IMR-90 (cell line): ENCODE data around the gene TMIGD1. TPM values are rescaled to one million over a fixed set of nuclear protein-coding genes. Genes with fewer than 3 reads are reported as not detected.

ENCODE experiments used
- ATAC-seq: fragments of 200-7000 bp; cut with Tn5 transposase; 2 replicates; pipeline ENCODE4 v1.9.1; 2020; ENCODE audit warnings: low read depth, mild to moderate bottlenecking, moderate library complexity
- BruUV-seq: library from RNA; stranded (reverse); fragments of 400-500 nt; replicated peaks from 2 replicates; lab custom pipeline; 2021; lab: Mats Ljungman, UMichigan
- CTCF ChIA-PET: fragments of 300-600 bp; formaldehyde crosslinking; extraction: SDS; loops from one replicate; lab custom pipeline; 2021; ENCODE audit warnings: antibody characterized with exemption; lab: Yijun Ruan, JAX
- POLR2A ChIA-PET: fragments of 300-600 bp; sonication (Branson Sonifier 250); formaldehyde crosslinking; loops from one replicate; lab custom pipeline; 2022; ENCODE audit warnings: antibody characterized with exemption; ENCODE audit not compliant: unreplicated experiment; lab: Charles Lee
- DNase-seq: peaks from one replicate; pipeline ENCODE4 v3.0.0; 2013
- H2AFZ ChIP-seq: replicated peaks from 2 replicates; pipeline ENCODE3; 2013; ENCODE audit warnings: low read length, mild to moderate bottlenecking; ENCODE audit not compliant: poor library complexity
- H2AK5ac ChIP-seq: 2 replicates; pipeline ENCODE4 v1.6.1; 2013; ENCODE audit warnings: low read depth, low read length, inconsistent platforms
- H2AK9ac ChIP-seq: replicated peaks from 2 replicates; pipeline ENCODE3; 2013; ENCODE audit warnings: mild to moderate bottlenecking, low read depth, low read length, moderate library complexity; ENCODE audit not compliant: poor library complexity
- H2BK120ac ChIP-seq: 2 replicates; pipeline ENCODE4 v1.6.1; 2013; ENCODE audit warnings: low read depth, low read length, inconsistent platforms
- H2BK15ac ChIP-seq: 3 replicates; pipeline ENCODE4 v1.6.1; 2013; ENCODE audit warnings: low read depth, low read length, inconsistent platforms
- H2BK20ac ChIP-seq: 2 replicates; pipeline ENCODE4 v1.6.1; 2013; ENCODE audit warnings: low read depth, mild to moderate bottlenecking, inconsistent platforms, low read length, moderate library complexity
- H2BK5ac ChIP-seq: 2 replicates; pipeline ENCODE4 v1.6.1; 2013; ENCODE audit warnings: mild to moderate bottlenecking, low read depth, low read length, inconsistent platforms; ENCODE audit not compliant: poor library complexity, severe bottlenecking
- H3K14ac ChIP-seq: replicated peaks from 2 replicates; pipeline ENCODE4 v1.6.1; 2013; ENCODE audit warnings: low read depth, low read length, inconsistent platforms
- H3K18ac ChIP-seq: 2 replicates; pipeline ENCODE4 v1.6.1; 2013; ENCODE audit warnings: low read depth, low read length, control low read depth
- H3K23ac ChIP-seq: 2 replicates; pipeline ENCODE4 v1.6.1; 2013; ENCODE audit warnings: low read depth, low read length, inconsistent platforms
- H3K27ac ChIP-seq: 2 replicates; pipeline ENCODE4 v1.5.1; 2013; ENCODE audit warnings: mild to moderate bottlenecking, control low read depth, low read length; ENCODE audit not compliant: insufficient read depth
- H3K27me3 ChIP-seq: 2 replicates; pipeline ENCODE4 v1.6.1; 2013; ENCODE audit warnings: low read length; ENCODE audit not compliant: control insufficient read depth, insufficient read depth
- H3K36me3 ChIP-seq: 2 replicates; pipeline ENCODE4 v1.6.1; 2013; ENCODE audit warnings: low read length, mixed read lengths; ENCODE audit not compliant: control insufficient read depth, insufficient read depth
- H3K4ac ChIP-seq: 2 replicates; pipeline ENCODE4 v1.6.1; 2013; ENCODE audit warnings: low read depth, low read length, inconsistent platforms
- H3K4me1 ChIP-seq: 2 replicates; pipeline ENCODE4 v1.6.1; 2013; ENCODE audit warnings: low read length, mixed read lengths; ENCODE audit not compliant: control insufficient read depth, insufficient read depth
- H3K4me2 ChIP-seq: 2 replicates; pipeline ENCODE4 v1.6.1; 2013; ENCODE audit warnings: low read depth, mild to moderate bottlenecking, control low read depth, low read length, moderate library complexity
- H3K4me3 ChIP-seq: 2 replicates; pipeline ENCODE4 v1.5.1; 2013; ENCODE audit warnings: low read depth, mild to moderate bottlenecking, control low read depth, low read length, moderate library complexity; ENCODE audit not compliant: insufficient read depth
- H3K56ac ChIP-seq: 2 replicates; pipeline ENCODE4 v1.6.1; 2013; ENCODE audit warnings: low read length, inconsistent platforms; ENCODE audit not compliant: insufficient read depth; ENCODE audit errors: extremely low read depth
- H3K79me1 ChIP-seq, 2 experiments: 2 replicates each; pipeline ENCODE4 v1.6.1; 2013; ENCODE audit warnings: low read length in 2 of 2, inconsistent platforms in 1 of 2, low read depth in 1 of 2
- H3K9ac ChIP-seq: 2 replicates; pipeline ENCODE4 v1.6.1; 2013; ENCODE audit warnings: low read depth, low read length, control low read depth
- H3K9me1 ChIP-seq: 2 replicates; pipeline ENCODE4 v1.6.1; 2013; ENCODE audit warnings: low read length, inconsistent platforms; ENCODE audit not compliant: insufficient read depth
- H3K9me3 ChIP-seq: 2 replicates; pipeline ENCODE4 v1.6.1; 2013; ENCODE audit warnings: low read length; ENCODE audit not compliant: control insufficient read depth, insufficient read depth
- H4K20me1 ChIP-seq: 2 replicates; pipeline ENCODE4 v1.6.1; 2013; ENCODE audit warnings: low read length, inconsistent platforms; ENCODE audit not compliant: insufficient read depth
- H4K5ac ChIP-seq: 2 replicates; pipeline ENCODE4 v1.6.1; 2013; ENCODE audit warnings: mild to moderate bottlenecking, low read depth, low read length, control low read depth
- H4K8ac ChIP-seq, 2 experiments: 2 replicates each; pipeline ENCODE4 v1.6.1; 2013; ENCODE audit warnings: low read depth in 2 of 2, low read length in 2 of 2, control low read depth in 1 of 2, inconsistent platforms in 1 of 2
- H4K91ac ChIP-seq: 2 replicates; pipeline ENCODE4 v1.6.1; 2013; ENCODE audit warnings: low read depth, low read length, inconsistent platforms; ENCODE audit not compliant: insufficient read depth
- BHLHE40 ChIP-seq: fragments of 150-350 bp; IDR thresholded peaks from 2 replicates; pipeline ENCODE4 v1.6.1; 2016; ENCODE audit warnings: mild to moderate bottlenecking, low read depth, low read length
- CEBPB ChIP-seq: IDR thresholded peaks from 2 replicates; pipeline ENCODE4 v1.6.1; 2012; ENCODE audit warnings: low read depth, low read length, improper control_type of control experiment
- CHD1 ChIP-seq: IDR thresholded peaks from 2 replicates; pipeline ENCODE4 v1.6.1; 2012; ENCODE audit warnings: low read depth, low read length, improper control_type of control experiment
- NFE2L2 ChIP-seq: fragments of 150-350 bp; IDR thresholded peaks from 2 replicates; pipeline ENCODE4 v1.6.1; 2016; ENCODE audit warnings: low read depth, mild to moderate bottlenecking, low read length
- POLR2A ChIP-seq: IDR thresholded peaks from 2 replicates; pipeline ENCODE4 v1.6.1; 2012; ENCODE audit warnings: mild to moderate bottlenecking, low read depth, low read length
- RAD21 ChIP-seq: IDR thresholded peaks from 2 replicates; pipeline ENCODE4 v1.6.1; 2012; ENCODE audit warnings: low read length, improper control_type of control experiment
- SMC3 ChIP-seq: fragments of 150-350 bp; IDR thresholded peaks from 2 replicates; pipeline ENCODE4 v1.6.1; 2016; ENCODE audit warnings: low read depth, mild to moderate bottlenecking, antibody characterized with exemption, low read length, moderate library complexity
- USF2 ChIP-seq: fragments of 150-350 bp; IDR thresholded peaks from 2 replicates; pipeline ENCODE4 v1.6.1; 2017; ENCODE audit warnings: mild to moderate bottlenecking, antibody characterized with exemption, low read length, low read depth
- WGBS, 2 experiments: methylation state at CpG; one replicate each; pipeline versions ENCODE4 v1.1.5 to v1.1.7; 2013; ENCODE audit warnings: missing lambda C conversion rate in 2 of 2; ENCODE audit not compliant: insufficient read length in 1 of 2; ENCODE audit errors: extremely low coverage in 2 of 2; 5-methylcytosine and 5-hydroxymethylcytosine counted together
- dilution Hi-C: fragments of 300-500 bp; cut with HindIII; formaldehyde crosslinking; loops from one replicate; pipeline ENCODE4 v1.14.3; 2018; ENCODE audit warnings: low sequenced_read_pairs; ENCODE audit not compliant: unreplicated experiment
- in situ Hi-C: fragments of 300-500 bp; cut with MboI; formaldehyde crosslinking; loops from 3 replicates; pipeline ENCODE4 v1.14.3; 2019; ENCODE audit warnings: low sequenced_read_pairs, inconsistent platforms, mixed read lengths
- intact Hi-C: fragments of 100-400 bp; cut with micrococcal nuclease; formaldehyde crosslinking; loops from 2 replicates; pipeline ENCODE4 v1.10.0; 2022
- polyA plus RNA-seq, 3 experiments: library from polyadenylated mRNA; depleted of rRNA; stranded (reverse); fragments of >200 nt; gene quantifications; 2 replicates each; pipeline ENCODE4 v1.2.3, GENCODE V29; 2012; ENCODE audit warnings: low replicate concordance in 1 of 3
- total RNA-seq: library from RNA; depleted of rRNA; stranded (reverse); fragments of >200 nt; gene quantifications from 2 replicates; pipeline ENCODE4 v1.2.3, GENCODE V29; 2012

TMIGD1 gene
- total and polyA plus RNA-seq, 2 of the 4 experiments (the other 2 are of a cell fraction), result not detected

GRCh38 chr17:30345089-30345433, 11.2 kb upstream of the TMIGD1 start:
- H3K4ac ChIP-seq, result no peak overlapping the region
- no CpG with 5 or more reads among the region's 2 CpGs for whole genome bisulfite sequencing, 2 experiments
- H2AK5ac ChIP-seq, result no peak overlapping the region
- H3K9me1 ChIP-seq, result peaks cover 7% of the 10 kb centered on the region
- peak overlapping the region; percentile 11; the same call in 1 of the 2 replicates for H2BK120ac ChIP-seq
- H3K23ac ChIP-seq, result no peak overlapping the region
- peak overlapping the region; percentile 32; the same call in 1 of the 2 replicates for H3K27ac ChIP-seq
- CTCF ChIA-PET, result no interaction called here
- H3K4me1 ChIP-seq, result peaks cover 18% of the 10 kb centered on the region
- H2BK20ac ChIP-seq, result no peak overlapping the region
- dilution Hi-C loops, result no loop called here
- no peak for DNase-seq
- H3K27me3 ChIP-seq, result no peaks in the 10 kb centered on the region
- H4K8ac ChIP-seq, result no peak overlapping the region; a peak in 1 of 4 replicates
- ATAC-seq, result peak; percentile 21; the same call in 1 of the 2 replicates
- no peak overlapping the region; the same call in 1 of the 2 replicates for H4K91ac ChIP-seq
- H4K5ac ChIP-seq, result no peak overlapping the region
- in situ Hi-C loops, result no loop called here
- H3K9me3 ChIP-seq, result no peaks in the 10 kb centered on the region
- no peak overlapping the region for H3K4me3 ChIP-seq
- peak overlapping the region; percentile 10; the same call in 1 of the 2 replicates for H3K14ac ChIP-seq
- H3K56ac ChIP-seq, result no peak overlapping the region
- H3K79me1 ChIP-seq, result no peaks in the 10 kb centered on the region
- H2AK9ac ChIP-seq, result no peak overlapping the region
- intact Hi-C loops, result no loop called here
- H2AFZ ChIP-seq, result no peak overlapping the region
- TF ChIP-seq SMC3 (no peak), BHLHE40 (no peak), NFE2L2 (no peak), CHD1 (no peak), POLR2A (no peak), USF2 (no peak), RAD21 (no peak), CEBPB (no peak)
- H4K20me1 ChIP-seq, result 0 out of 2 replicates have a peak, but pooled peaks cover 1% of the 10 kb centered on the region
- no peaks in the 10 kb centered on the region for H3K36me3 ChIP-seq
- no peak overlapping the region for H3K4me2 ChIP-seq
- H3K18ac ChIP-seq, result peak overlapping the region; percentile 70; the same call in 1 of the 2 replicates
- POLR2A ChIA-PET, result no interaction called here
- no peak overlapping the region for H3K9ac ChIP-seq
- BruUV-seq, result no TSS peak
- no peak overlapping the region for H2BK5ac ChIP-seq
- no peak overlapping the region; the same call in 2 of the 3 replicates for H2BK15ac ChIP-seq
